Testis (tissue), 3 donors: ENCODE data around the gene CCDC192. TPM values are rescaled to one million over a fixed set of nuclear protein-coding genes. Genes with fewer than 3 reads are reported as not detected.
"Not testable (repeated sequence)": the region's sequence is repeated elsewhere in the genome, so short reads cannot be mapped to it uniquely, and the experiment has no call there.

Experiments
- DNase-seq: peaks from one replicate; pipeline ENCODE4 v3.0.0-alpha.2; 2019
- H3K27ac ChIP-seq, 2 donors: fragments of 200-600 bp; sonication (generic); one replicate each; pipeline ENCODE4 v1.5.1; 2019
- H3K27me3 ChIP-seq: fragments of 200-600 bp; sonication (generic); one replicate; pipeline ENCODE4 v1.5.1; 2019
- H3K36me3 ChIP-seq: fragments of 200-600 bp; sonication (generic); one replicate; pipeline ENCODE4 v1.5.1; 2017; ENCODE audit warnings: low read depth; ENCODE audit errors: missing control alignments
- H3K4me1 ChIP-seq: fragments of 200-600 bp; sonication (generic); one replicate; pipeline ENCODE4 v1.5.1; 2019
- H3K4me3 ChIP-seq, 2 donors: fragments of 200-600 bp; sonication (generic); one replicate each; pipeline ENCODE4 v1.5.1; 2017 to 2019
- H3K9me3 ChIP-seq: fragments of 200-600 bp; sonication (generic); one replicate; pipeline ENCODE4 v1.5.1; 2017
- CTCF ChIP-seq, 3 experiments: fragments of 450-650 bp in 2 of 3; fragments of 200-600 bp in 1 of 3; sonication (generic) in 1 of 3; IDR thresholded peaks; one replicate each; pipeline ENCODE4 v1.5.1; 2016 to 2019; ENCODE audit warnings: antibody characterized with exemption in 3 of 3, mild to moderate bottlenecking in 2 of 3, moderate library complexity in 1 of 3
- POLR2A ChIP-seq: fragments of 450-650 bp; IDR thresholded peaks from one replicate; pipeline ENCODE4 v1.6.1; 2017; ENCODE audit warnings: antibody characterized with exemption, mild to moderate bottlenecking, moderate library complexity
- WGBS, 2 donors: methylation state at CpG; one replicate each; pipeline ENCODE4 v1.1.5; 2018; 5-methylcytosine and 5-hydroxymethylcytosine counted together
- intact Hi-C: fragments of 100-400 bp; cut with DNase I; formaldehyde crosslinking; loops from one replicate; pipeline ENCODE4 v1.15.1; 2023; ENCODE audit warnings: low total_unique reads
- polyA plus RNA-seq: library from polyadenylated mRNA; stranded (reverse); fragments of 350-450 nt; fragmentation: Illumina TruSeq; extraction: RNeasy Lipid Tissue Mini Kit (QIAGEN cat#74804); gene quantifications from one replicate; pipeline ENCODE4 v1.2.3, GENCODE V29; 2014; ENCODE audit warnings: low read depth, low replicate concordance; ENCODE audit not compliant: insufficient read depth
- total RNA-seq, 2 donors: library from RNA; depleted of rRNA; stranded (reverse); fragments of >200 nt; gene quantifications; one replicate each; pipeline ENCODE4 v1.2.3, GENCODE V29; 2016

CCDC192 gene
- total and polyA plus RNA-seq, 3 donors from 2014 or later = 7.8 to 22.6 (median 12.9) TPM

- Histone ChIP-seq H3K27me3 (no peaks in the 10 kb centered on the region), H3K9me3 (no peaks in the 10 kb centered on the region), H3K4me3 (no peak overlapping the region), H3K4me1 (no peaks in the 10 kb centered on the region), H3K27ac (no peak overlapping the region), H3K36me3 (no peaks in the 10 kb centered on the region)
- intact Hi-C loops = no loop called here
- DNase-seq = no peak
- no peak for TF ChIP-seq CTCF (IDR thresholded peaks at IDR 0.05)
- no peak for TF ChIP-seq POLR2A
Observed at GRCh38 chr5:127741412-127741811, 38.2 kb downstream of the CCDC192 start.

GRCh38 chr5:127744241-127744640 is 41.0 kb downstream of the CCDC192 start:
- TF ChIP-seq POLR2A = no peak
- TF ChIP-seq CTCF (IDR thresholded peaks at IDR 0.05) = no peak
- no peak for DNase-seq
- Histone ChIP-seq H3K27ac (no peak overlapping the region), H3K4me1 (no peaks in the 10 kb centered on the region), H3K36me3 (no peaks in the 10 kb centered on the region), H3K9me3 (no peaks in the 10 kb centered on the region), H3K4me3 (no peak overlapping the region), H3K27me3 (no peaks in the 10 kb centered on the region)
- intact Hi-C loops = no loop called here

GRCh38 chr5:127746756-127747155 is 43.6 kb downstream of the CCDC192 start:
- no peaks in the 10 kb centered on the region for H3K36me3 ChIP-seq
- no peaks in the 10 kb centered on the region for H3K27me3 ChIP-seq
- TF ChIP-seq POLR2A (no peak), CTCF (IDR thresholded peaks at IDR 0.05) (peak in 1 of 3 experiments; percentile 31)
- H3K9me3 ChIP-seq = no peaks in the 10 kb centered on the region
- H3K27ac ChIP-seq = no peak overlapping the region
- intact Hi-C loops = no loop called here
- H3K4me1 ChIP-seq = no peaks in the 10 kb centered on the region
- 84 to 94% methylated on average over 1 of the region's 1 CpG for whole genome bisulfite sequencing, 2 donors
- no peak for DNase-seq
- no peak overlapping the region for H3K4me3 ChIP-seq

GRCh38 chr5:127752503-127753265 is 49.5 kb downstream of the CCDC192 start:
- H3K36me3 ChIP-seq, H3K27me3 ChIP-seq, H3K4me3 ChIP-seq, H3K9me3 ChIP-seq, H3K27ac ChIP-seq, H3K4me1 ChIP-seq, DNase-seq: not testable (repeated sequence)
- intact Hi-C loops = loop anchor here (10.0 kb wide), 1 partner anchor 368 kb away; no protein-coding TSS in a partner anchor
- 85 to 89% methylated on average over 18 to 23 of the region's 32 CpGs for WGBS, 2 donors

- intact Hi-C loops = loop anchor here (10.0 kb wide), 1 partner anchor 369 kb away; no protein-coding TSS in a partner anchor
- Histone ChIP-seq H3K4me1 (no peaks in the 10 kb centered on the region), H3K36me3 (no peaks in the 10 kb centered on the region), H3K27ac (no peak overlapping the region), H3K4me3 (no peak overlapping the region), H3K9me3 (no peaks in the 10 kb centered on the region), H3K27me3 (no peaks in the 10 kb centered on the region)
- no peak for DNase-seq
- no peak for TF ChIP-seq CTCF (IDR thresholded peaks at IDR 0.05)
- TF ChIP-seq POLR2A = no peak
- WGBS, 2 donors = 28 to 42% methylated on average over 4 of the region's 4 CpGs
Observed at GRCh38 chr5:127754259-127754658, 51.1 kb downstream of the CCDC192 start.
